NCI-H1048 (cell line): ENCODE measurements around the gene ADAM30.

ENCODE experiments used
- DNase-seq: peaks from one replicate; lab custom pipeline; 2025; lab: John Stamatoyannopoulos, UW

The ADAM30 gene

GRCh38 chr1:119908661-119909060 lies 12.3 kb upstream of the ADAM30 start:
- DNase-seq = no peak

- no peak for DNase-seq
These were observed 10.8 kb upstream of the ADAM30 start for GRCh38 chr1:119906927-119907652.

GRCh38 chr1:119903443-119903835 lies 7.1 kb upstream of the ADAM30 start:
- no peak for DNase-seq

GRCh38 chr1:119902775-119903442 lies 6.6 kb upstream of the ADAM30 start:
- DNase-seq = no peak

GRCh38 chr1:119898981-119899720 lies 2.8 kb upstream of the ADAM30 start:
- no peak for DNase-seq

- no peak for DNase-seq
These were observed 2.2 kb upstream of the ADAM30 start for GRCh38 chr1:119898530-119898929.

GRCh38 chr1:119895102-119895501 lies 1.2 kb downstream of the ADAM30 start:
- DNase-seq = no peak

- DNase-seq = no peak
These were observed 2.3 kb downstream of the ADAM30 start for GRCh38 chr1:119893827-119894700.

- no peak for DNase-seq
These were observed 3.0 kb downstream of the ADAM30 start for GRCh38 chr1:119893238-119893791.

GRCh38 chr1:119891386-119891785 lies 4.9 kb downstream of the ADAM30 start:
- DNase-seq = no peak

GRCh38 chr1:119888476-119888875 lies 7.8 kb downstream of the ADAM30 start:
- no peak for DNase-seq

GRCh38 chr1:119887427-119887826 lies 8.9 kb downstream of the ADAM30 start:
- DNase-seq = no peak

- peak; percentile 48 for DNase-seq
These were observed 10.2 kb downstream of the ADAM30 start for GRCh38 chr1:119885903-119886783.

- no peak for DNase-seq
These were observed 11.6 kb downstream of the ADAM30 start for GRCh38 chr1:119884711-119885110.

- no peak for DNase-seq
These were observed 12.5 kb downstream of the ADAM30 start for GRCh38 chr1:119883826-119884225.

GRCh38 chr1:119882132-119883049 lies 13.9 kb downstream of the ADAM30 start:
- no peak for DNase-seq

GRCh38 chr1:119879510-119880434 lies 16.5 kb downstream of the ADAM30 start:
- no peak for DNase-seq

GRCh38 chr1:119878171-119878570 lies 18.1 kb downstream of the ADAM30 start:
- no peak for DNase-seq
